Stimulated activated naive CD8-positive, alpha-beta T cell treated with anti-CD3 and anti-CD28 coated beads, Interleukin-15, Interleukin-2, amounts not matched to agents 100 ng/mL and 50 ng/mL, for 24 hours (primary cell): ENCODE measurements around the gene MGAT4A.

Experiments used
- H3K27ac Mint-ChIP-seq: one replicate; pipeline ENCODE4 v1.8.0; 2021; ENCODE audit warnings: mild to moderate bottlenecking, mixed read lengths
- H3K27me3 Mint-ChIP-seq: one replicate; pipeline ENCODE4 v1.8.0; 2021; ENCODE audit warnings: mixed read lengths
- H3K36me3 Mint-ChIP-seq: one replicate; pipeline ENCODE4 v1.8.0; 2021; ENCODE audit warnings: low read depth, mixed read lengths
- H3K4me1 Mint-ChIP-seq: one replicate; pipeline ENCODE4 v1.8.0; 2021; ENCODE audit warnings: low read depth, mixed read lengths
- H3K4me3 Mint-ChIP-seq: one replicate; pipeline ENCODE4 v1.8.0; 2021; ENCODE audit warnings: mild to moderate bottlenecking, mixed read lengths
- H3K9me3 Mint-ChIP-seq: one replicate; pipeline ENCODE4 v1.8.0; 2021; ENCODE audit warnings: mixed read lengths

Gene MGAT4A

GRCh38 chr2:98747888-98748287 is 17.0 kb upstream of the MGAT4A start:
- H3K9me3 Mint-ChIP-seq, result no peaks in the 10 kb centered on the region
- H3K36me3 Mint-ChIP-seq, result no peaks in the 10 kb centered on the region
- peak overlapping the region; percentile 63 for H3K27ac Mint-ChIP-seq
- H3K4me1 Mint-ChIP-seq, result peaks cover 44% of the 10 kb centered on the region
- H3K27me3 Mint-ChIP-seq, result no peaks in the 10 kb centered on the region
- H3K4me3 Mint-ChIP-seq, result peak overlapping the region; percentile 2

DNA sequence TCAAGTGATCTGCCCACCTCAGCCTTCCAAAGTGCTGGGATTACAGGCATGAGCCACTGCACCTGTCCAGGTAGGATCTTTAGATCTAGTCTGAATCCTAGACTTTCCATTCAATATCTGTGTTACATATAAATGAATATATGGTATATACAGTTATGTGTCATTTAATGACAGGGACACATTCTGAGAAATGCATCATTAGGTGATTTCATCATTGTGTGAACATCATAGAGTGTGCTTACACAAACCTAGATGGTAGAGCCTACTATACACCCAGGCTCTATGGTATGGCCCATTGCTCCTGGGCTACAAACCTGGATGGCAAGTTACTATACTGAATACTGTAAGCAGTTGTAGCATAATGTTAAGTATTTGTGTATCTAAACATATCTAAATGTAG is 15.5 kb upstream of the MGAT4A start:
- peaks cover 52% of the 10 kb centered on the region for H3K4me1 Mint-ChIP-seq
- no peak overlapping the region for H3K4me3 Mint-ChIP-seq
- H3K27me3 Mint-ChIP-seq, result no peaks in the 10 kb centered on the region
- no peaks in the 10 kb centered on the region for H3K9me3 Mint-ChIP-seq
- H3K27ac Mint-ChIP-seq, result no peak overlapping the region
- no peaks in the 10 kb centered on the region for H3K36me3 Mint-ChIP-seq

DNA sequence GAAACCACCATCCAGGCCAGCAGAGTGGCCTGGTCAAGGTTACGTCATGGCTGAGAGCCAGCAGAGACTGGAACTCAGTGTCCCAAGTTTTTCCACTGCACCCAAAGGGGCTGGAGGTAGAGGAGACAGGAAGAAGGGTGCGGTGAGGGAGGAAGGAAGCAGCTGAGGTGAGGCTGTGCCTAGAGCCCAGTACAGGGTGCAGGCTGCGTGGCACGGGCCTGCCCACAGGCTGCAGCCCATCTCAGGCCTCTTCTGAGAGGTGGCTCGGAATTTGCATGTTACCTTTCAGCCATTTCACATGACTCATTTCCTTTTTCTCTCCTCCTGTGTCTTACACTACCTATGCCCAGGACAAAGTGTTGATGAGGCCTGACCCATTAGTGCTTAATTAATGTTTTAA is 13.7 kb upstream of the MGAT4A start:
- H3K4me1 Mint-ChIP-seq, result peaks cover 57% of the 10 kb centered on the region
- no peaks in the 10 kb centered on the region for H3K36me3 Mint-ChIP-seq
- H3K27me3 Mint-ChIP-seq, result no peaks in the 10 kb centered on the region
- no peak overlapping the region for H3K4me3 Mint-ChIP-seq
- H3K27ac Mint-ChIP-seq, result no peak overlapping the region
- no peaks in the 10 kb centered on the region for H3K9me3 Mint-ChIP-seq

GRCh38 chr2:98743835-98744234 is 12.9 kb upstream of the MGAT4A start:
- no peaks in the 10 kb centered on the region for H3K9me3 Mint-ChIP-seq
- H3K36me3 Mint-ChIP-seq, result no peaks in the 10 kb centered on the region
- H3K4me1 Mint-ChIP-seq, result peaks cover 56% of the 10 kb centered on the region
- no peak overlapping the region for H3K4me3 Mint-ChIP-seq
- no peak overlapping the region for H3K27ac Mint-ChIP-seq
- H3K27me3 Mint-ChIP-seq, result no peaks in the 10 kb centered on the region

- Mint-ChIP-seq H3K4me3 (no peak overlapping the region), H3K4me1 (peaks cover 66% of the 10 kb centered on the region), H3K9me3 (no peaks in the 10 kb centered on the region), H3K27ac (no peak overlapping the region), H3K27me3 (no peaks in the 10 kb centered on the region), H3K36me3 (no peaks in the 10 kb centered on the region)
These were observed 8.1 kb upstream of the MGAT4A start for GRCh38 chr2:98739020-98739419.

GRCh38 chr2:98738304-98738703 is 7.4 kb upstream of the MGAT4A start:
- Mint-ChIP-seq H3K27me3 (no peaks in the 10 kb centered on the region), H3K4me1 (peaks cover 68% of the 10 kb centered on the region), H3K9me3 (no peaks in the 10 kb centered on the region), H3K36me3 (no peaks in the 10 kb centered on the region), H3K27ac (no peak overlapping the region), H3K4me3 (no peak overlapping the region)

GRCh38 chr2:98737848-98738247 is 6.9 kb upstream of the MGAT4A start:
- peaks cover 70% of the 10 kb centered on the region for H3K4me1 Mint-ChIP-seq
- H3K4me3 Mint-ChIP-seq, result no peak overlapping the region
- peak overlapping the region; percentile 7 for H3K27ac Mint-ChIP-seq
- no peaks in the 10 kb centered on the region for H3K27me3 Mint-ChIP-seq
- no peaks in the 10 kb centered on the region for H3K36me3 Mint-ChIP-seq
- no peaks in the 10 kb centered on the region for H3K9me3 Mint-ChIP-seq

- H3K27ac Mint-ChIP-seq, result peak overlapping the region; percentile 77
- no peaks in the 10 kb centered on the region for H3K36me3 Mint-ChIP-seq
- H3K27me3 Mint-ChIP-seq, result no peaks in the 10 kb centered on the region
- peak overlapping the region; percentile 42 for H3K4me3 Mint-ChIP-seq
- H3K4me1 Mint-ChIP-seq, result peaks cover 76% of the 10 kb centered on the region
- no peaks in the 10 kb centered on the region for H3K9me3 Mint-ChIP-seq
These were observed 5.5 kb upstream of the MGAT4A start for GRCh38 chr2:98736464-98736889.

DNA sequence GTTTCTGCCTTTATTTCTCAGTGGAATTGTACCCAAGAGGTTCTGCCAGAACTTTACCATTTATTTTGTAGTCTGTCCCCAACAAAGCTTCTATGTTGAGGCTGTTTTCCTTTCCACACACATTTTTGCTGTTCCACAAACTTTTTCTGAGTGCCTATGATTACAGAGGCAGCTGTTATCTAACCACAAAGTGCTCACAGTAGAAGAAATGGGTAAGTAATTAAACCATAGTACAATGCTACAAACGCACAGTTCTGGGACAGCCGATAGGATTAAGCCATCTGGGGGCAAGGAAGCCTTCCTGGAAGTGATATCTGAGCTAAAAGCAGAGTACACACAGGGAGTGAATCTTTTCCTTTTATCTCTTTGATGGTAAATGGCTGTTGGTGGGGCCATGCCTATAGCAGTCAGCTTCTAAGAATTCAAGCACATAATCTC is 3.9 kb upstream of the MGAT4A start:
- H3K4me1 Mint-ChIP-seq, result peaks cover 70% of the 10 kb centered on the region
- H3K27ac Mint-ChIP-seq, result peak overlapping the region; percentile 82
- H3K4me3 Mint-ChIP-seq, result peak overlapping the region; percentile 71
- H3K36me3 Mint-ChIP-seq, result no peaks in the 10 kb centered on the region
- no peaks in the 10 kb centered on the region for H3K27me3 Mint-ChIP-seq
- H3K9me3 Mint-ChIP-seq, result no peaks in the 10 kb centered on the region

- Mint-ChIP-seq H3K36me3 (no peaks in the 10 kb centered on the region), H3K4me3 (peak overlapping the region; percentile 71), H3K27me3 (no peaks in the 10 kb centered on the region), H3K9me3 (no peaks in the 10 kb centered on the region), H3K27ac (peak overlapping the region; percentile 66), H3K4me1 (peaks cover 74% of the 10 kb centered on the region)
These were observed 3.2 kb upstream of the MGAT4A start for GRCh38 chr2:98734162-98734561.

- H3K4me1 Mint-ChIP-seq, result peaks cover 77% of the 10 kb centered on the region
- H3K4me3 Mint-ChIP-seq, result peak overlapping the region; percentile 93
- H3K9me3 Mint-ChIP-seq, result no peaks in the 10 kb centered on the region
- peak overlapping the region; percentile 94 for H3K27ac Mint-ChIP-seq
- H3K27me3 Mint-ChIP-seq, result no peaks in the 10 kb centered on the region
- no peaks in the 10 kb centered on the region for H3K36me3 Mint-ChIP-seq
These were observed 1.6 kb upstream of the MGAT4A start for GRCh38 chr2:98732430-98733051.

DNA sequence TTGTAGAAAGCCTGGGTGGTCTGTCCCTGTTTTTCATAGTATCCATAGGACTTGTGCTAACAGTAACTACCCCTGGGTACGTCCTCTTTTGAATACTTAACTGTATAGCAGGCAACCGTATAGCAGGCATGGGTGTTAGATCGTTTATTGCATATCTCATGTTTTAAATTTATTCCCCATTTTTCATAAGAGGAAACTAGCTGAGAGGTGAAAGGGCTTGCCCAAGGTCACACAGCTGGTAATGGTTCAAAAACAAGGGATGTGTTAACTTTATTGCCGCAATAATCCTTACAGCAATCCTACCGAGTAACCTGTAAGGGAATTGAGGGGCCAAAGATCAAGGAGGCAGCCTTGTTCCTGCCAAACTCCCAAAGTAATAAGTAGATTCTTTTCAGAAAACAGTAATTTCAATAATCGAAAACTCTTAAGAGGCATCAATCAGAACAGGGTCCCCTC is 990 bp upstream of the MGAT4A start:
- Mint-ChIP-seq H3K27ac (peak overlapping the region; percentile 94), H3K27me3 (no peaks in the 10 kb centered on the region), H3K4me1 (peaks cover 77% of the 10 kb centered on the region), H3K36me3 (no peaks in the 10 kb centered on the region), H3K4me3 (peak overlapping the region; percentile 93), H3K9me3 (no peaks in the 10 kb centered on the region)

DNA sequence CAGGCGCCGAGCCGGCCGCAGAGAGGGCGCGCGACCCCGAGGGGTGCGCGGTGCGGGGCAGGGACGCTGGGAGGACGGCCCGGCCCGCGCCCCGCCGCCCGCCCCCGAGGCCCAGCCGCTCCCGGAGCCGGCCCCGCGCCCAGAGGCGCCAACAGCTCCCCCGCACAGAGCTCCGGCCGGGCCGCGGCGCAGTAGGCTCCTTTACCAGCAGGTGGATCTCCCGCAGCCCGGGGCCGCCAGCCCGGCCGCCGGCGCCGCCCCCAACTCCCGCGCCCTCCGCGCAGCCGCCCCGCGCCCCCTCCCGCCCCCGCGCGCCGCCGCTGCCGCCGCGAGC is 258 bp downstream of the MGAT4A start:
- H3K4me1 Mint-ChIP-seq, result peaks cover 78% of the 10 kb centered on the region
- no peak overlapping the region for H3K27ac Mint-ChIP-seq
- no peaks in the 10 kb centered on the region for H3K36me3 Mint-ChIP-seq
- H3K4me3 Mint-ChIP-seq, result peak overlapping the region; percentile 87
- H3K9me3 Mint-ChIP-seq, result no peaks in the 10 kb centered on the region
- no peaks in the 10 kb centered on the region for H3K27me3 Mint-ChIP-seq

DNA sequence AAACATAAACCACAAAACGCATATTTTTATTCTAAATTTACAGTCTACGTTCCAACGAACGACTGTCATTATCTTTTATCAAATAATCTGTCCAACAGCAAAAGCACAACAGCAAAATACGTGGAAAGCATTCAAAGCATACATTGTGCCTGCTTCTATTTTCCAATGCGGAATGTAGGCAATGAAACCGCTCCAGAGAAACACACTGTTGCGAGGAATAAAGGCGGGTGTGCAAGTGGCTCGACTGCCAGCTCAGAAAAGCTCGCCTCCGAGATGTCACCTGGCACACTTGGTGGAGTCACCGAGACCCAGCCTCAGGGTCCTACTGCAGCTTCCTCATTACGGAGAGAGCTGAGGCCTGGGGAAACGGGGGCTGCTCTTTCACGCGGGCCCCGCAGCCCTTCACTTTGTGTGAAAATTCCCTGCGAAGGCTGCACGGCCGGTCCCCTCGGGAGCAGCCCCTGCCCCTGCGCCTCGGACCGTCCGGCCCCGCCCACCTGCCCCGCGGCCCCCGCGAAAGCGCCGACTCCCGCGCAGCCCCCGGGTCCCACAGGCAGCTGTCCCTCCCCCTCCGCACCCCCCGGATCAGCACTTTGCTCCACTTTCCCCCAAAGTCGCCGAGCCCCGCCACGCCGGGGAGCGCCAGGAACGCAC is 752 bp downstream of the MGAT4A start:
- peak overlapping the region; percentile 87 for H3K4me3 Mint-ChIP-seq
- H3K27me3 Mint-ChIP-seq, result no peaks in the 10 kb centered on the region
- no peaks in the 10 kb centered on the region for H3K9me3 Mint-ChIP-seq
- H3K27ac Mint-ChIP-seq, result peak overlapping the region; percentile 89
- peaks cover 80% of the 10 kb centered on the region for H3K4me1 Mint-ChIP-seq
- H3K36me3 Mint-ChIP-seq, result no peaks in the 10 kb centered on the region

- H3K4me3 Mint-ChIP-seq, result peak overlapping the region; percentile 87
- H3K36me3 Mint-ChIP-seq, result no peaks in the 10 kb centered on the region
- H3K27ac Mint-ChIP-seq, result peak overlapping the region; percentile 89
- peaks cover 80% of the 10 kb centered on the region for H3K4me1 Mint-ChIP-seq
- no peaks in the 10 kb centered on the region for H3K9me3 Mint-ChIP-seq
- H3K27me3 Mint-ChIP-seq, result no peaks in the 10 kb centered on the region
These were observed 1.3 kb downstream of the MGAT4A start for GRCh38 chr2:98729652-98730051.
